HCT116 (cell line): ENCODE measurements around the gene MAEA. TPM values are rescaled to one million over a fixed set of nuclear protein-coding genes. Genes with fewer than 3 reads are reported as not detected.
A peak's percentile ranks its signal among the peaks of the same experiment; 100 is the strongest.

Experiments used
- ATAC-seq: fragments of 200-7000 bp; cut with Tn5 transposase; 2 replicates; pipeline ENCODE4 v1.9.1; 2020; ENCODE audit warnings: mild to moderate bottlenecking, moderate library complexity
- BruUV-seq: library from RNA; stranded (reverse); fragments of 400-500 nt; replicated peaks from 2 replicates; lab custom pipeline; 2021; lab: Mats Ljungman, UMichigan
- CTCF ChIA-PET: fragments of 300-600 bp; sonication (Branson Sonifier 250); formaldehyde crosslinking; loops from one replicate; lab custom pipeline; 2021; ENCODE audit warnings: antibody characterized with exemption; lab: Charles Lee
- POLR2A ChIA-PET: fragments of 300-600, 350-600 bp; sonication (Branson Sonifier 250); formaldehyde crosslinking; loops from one replicate; lab custom pipeline; 2021; ENCODE audit warnings: antibody characterized with exemption; lab: Charles Lee
- RAD21 ChIA-PET, 2 experiments: fragments of 300-600 bp; sonication (Branson Sonifier 250); formaldehyde crosslinking; loops; one replicate each; lab custom pipeline; 2023; ENCODE audit warnings: low total read pairs in 2 of 2; ENCODE audit not compliant: uncharacterized antibody in 2 of 2, unreplicated experiment in 2 of 2, low non-redundant PET in 1 of 2; lab: Charles Lee
- DNase-seq: peaks from one replicate; pipeline ENCODE4 v3.0.0-alpha.2; 2010; ENCODE audit warnings: low read depth, low spot score
- H2AFZ ChIP-seq: fragments of 200-600 bp; shearing (Covaris generic), sonication (generic); 2 replicates; pipeline ENCODE4 v1.6.1; 2017; ENCODE audit warnings: low read depth, mixed run types, mixed read lengths, antibody characterized with exemption, low read length; ENCODE audit not compliant: poor library complexity, severe bottlenecking
- H3K27ac ChIP-seq: 2 replicates; pipeline ENCODE4 v1.5.1; 2012; ENCODE audit warnings: low read depth, low read length
- H3K27me3 ChIP-seq: fragments of 200-600 bp; sonication (generic); 2 replicates; pipeline ENCODE4 v1.6.1; 2016; ENCODE audit warnings: mixed run types, low read length, mixed read lengths; ENCODE audit not compliant: insufficient read depth
- H3K36me3 ChIP-seq, 2 experiments: fragments of 200-500 bp in 1 of 2; fragments of 200-600 bp in 1 of 2; sonication (Bioruptor generic) in 1 of 2; sonication (generic) in 1 of 2; 2 replicates each; pipeline versions ENCODE4 v1.5.1 to v1.6.1; 2014 to 2016; ENCODE audit warnings: low read length in 2 of 2, inconsistent platforms in 1 of 2, mixed read lengths in 1 of 2, mixed run types in 1 of 2; ENCODE audit not compliant: insufficient read depth in 2 of 2, control insufficient read depth in 1 of 2
- H3K4me1 ChIP-seq, 2 experiments: fragments of 200-600 bp in 1 of 2; sonication (generic) in 1 of 2; 2 replicates each; pipeline versions ENCODE4 v1.5.1 to v1.6.1; 2012 to 2017; ENCODE audit warnings: low read length in 2 of 2, inconsistent platforms in 1 of 2, mild to moderate bottlenecking in 1 of 2, mixed read lengths in 1 of 2, mixed run types in 1 of 2, moderate library complexity in 1 of 2; ENCODE audit not compliant: insufficient read depth in 2 of 2, control insufficient read depth in 1 of 2
- H3K4me2 ChIP-seq: fragments of 200-600 bp; sonication (generic); 2 replicates; pipeline ENCODE4 v1.6.1; 2017; ENCODE audit warnings: mixed run types, low read length, mixed read lengths
- H3K4me3 ChIP-seq, 2 experiments: fragments of 200-600 bp in 1 of 2; sonication (generic) in 1 of 2; replicated peaks in 1 of 2; 2 replicates each; pipeline ENCODE4 v1.5.1; 2011 to 2016; ENCODE audit warnings: low read length in 2 of 2, control low read depth in 1 of 2, low read depth in 1 of 2, mild to moderate bottlenecking in 1 of 2, mixed read lengths in 1 of 2, mixed run types in 1 of 2
- H3K79me2 ChIP-seq: fragments of 200-600 bp; sonication (generic); 2 replicates; pipeline ENCODE4 v1.6.1; 2017; ENCODE audit warnings: mild to moderate bottlenecking, mixed run types, low read length, moderate library complexity, mixed read lengths; ENCODE audit not compliant: insufficient read depth
- H3K9ac ChIP-seq: fragments of 200-600 bp; sonication (generic); 2 replicates; pipeline ENCODE4 v1.6.1; 2016; ENCODE audit warnings: low read length, mixed read lengths
- H3K9me2 ChIP-seq: fragments of 200-600 bp; sonication (generic), shearing (Covaris generic); 2 replicates; pipeline ENCODE4 v1.6.1; 2017; ENCODE audit warnings: mixed run types, mild to moderate bottlenecking, moderate library complexity; ENCODE audit not compliant: insufficient read depth
- H3K9me3 ChIP-seq, 2 experiments: fragments of 200-500 bp in 1 of 2; fragments of 200-600 bp in 1 of 2; sonication (Bioruptor generic) in 1 of 2; sonication (generic) in 1 of 2; 2 replicates each; pipeline ENCODE4 v1.6.1; 2014 to 2017; ENCODE audit warnings: low read length in 2 of 2, mixed read lengths in 2 of 2, inconsistent platforms in 1 of 2, low read depth in 1 of 2, mild to moderate bottlenecking in 1 of 2, mixed run types in 1 of 2, moderate library complexity in 1 of 2; ENCODE audit not compliant: control insufficient read depth in 1 of 2, insufficient read depth in 1 of 2
- H4K20me1 ChIP-seq: fragments of 200-600 bp; sonication (generic), shearing (Covaris generic); 2 replicates; pipeline ENCODE4 v1.6.1; 2017; ENCODE audit warnings: mixed run types, mild to moderate bottlenecking, moderate library complexity; ENCODE audit not compliant: insufficient read depth
- CEBPB ChIP-seq: IDR thresholded peaks from 2 replicates; pipeline ENCODE4 v1.6.1; 2012; ENCODE audit warnings: low read depth
- EZH2 ChIP-seq: fragments of 200-600 bp; sonication (generic); IDR thresholded peaks from 2 replicates; pipeline ENCODE4 v1.6.1; 2017; ENCODE audit warnings: antibody characterized with exemption, mixed run types
- EZH2phosphoT487 ChIP-seq: fragments of 200-600 bp; IDR thresholded peaks from 2 replicates; pipeline ENCODE4 v1.6.1; 2018; ENCODE audit warnings: antibody characterized with exemption, borderline replicate concordance
- FOSL1 ChIP-seq: IDR thresholded peaks from 2 replicates; pipeline ENCODE4 v1.6.1; 2012; ENCODE audit warnings: low read depth
- JUND ChIP-seq: IDR thresholded peaks from 2 replicates; pipeline ENCODE4 v1.6.1; 2012
- MAX ChIP-seq: IDR thresholded peaks from 2 replicates; pipeline ENCODE4 v1.6.1; 2012
- POLR2A ChIP-seq: IDR thresholded peaks from 2 replicates; pipeline ENCODE4 v1.7.0; 2011; ENCODE audit warnings: borderline replicate concordance; ENCODE audit not compliant: insufficient read depth, insufficient read length; ENCODE audit errors: extremely low read depth
- POLR2AphosphoS5 ChIP-seq: IDR thresholded peaks from 2 replicates; pipeline ENCODE4 v1.6.1; 2011; ENCODE audit warnings: mild to moderate bottlenecking, low read depth, low read length, moderate library complexity
- SIN3A ChIP-seq: IDR thresholded peaks from 2 replicates; pipeline ENCODE4 v1.6.1; 2012; ENCODE audit warnings: low read depth
- SP1 ChIP-seq: IDR thresholded peaks from 2 replicates; pipeline ENCODE4 v1.6.1; 2012; ENCODE audit warnings: low read depth
- YY1 ChIP-seq: IDR thresholded peaks from 2 replicates; pipeline ENCODE4 v1.6.1; 2011; ENCODE audit warnings: low read length, low read depth, moderate library complexity, mild to moderate bottlenecking; ENCODE audit not compliant: insufficient replicate concordance; ENCODE audit errors: extremely low read depth
- intact Hi-C: fragments of 100-400 bp; cut with micrococcal nuclease; formaldehyde crosslinking; loops from 2 replicates; pipeline ENCODE4 v1.10.0; 2022
- total RNA-seq: library from RNA; stranded (reverse); gene quantifications from one replicate; pipeline ENCODE4 v1.2.1, GENCODE V29; 2021; ENCODE audit not compliant: unreplicated experiment
- TF ChIP-seq, protein P1 (sequence below): IDR thresholded peaks from 2 replicates; pipeline ENCODE4 v1.6.1; 2011; ENCODE audit warnings: mild to moderate bottlenecking, low read length, moderate library complexity; ENCODE audit not compliant: insufficient replicate concordance; ENCODE audit errors: extremely low read depth

The MAEA gene
- total RNA-seq, 1 experiment from 2014 or later = 88.3 TPM

DNA sequence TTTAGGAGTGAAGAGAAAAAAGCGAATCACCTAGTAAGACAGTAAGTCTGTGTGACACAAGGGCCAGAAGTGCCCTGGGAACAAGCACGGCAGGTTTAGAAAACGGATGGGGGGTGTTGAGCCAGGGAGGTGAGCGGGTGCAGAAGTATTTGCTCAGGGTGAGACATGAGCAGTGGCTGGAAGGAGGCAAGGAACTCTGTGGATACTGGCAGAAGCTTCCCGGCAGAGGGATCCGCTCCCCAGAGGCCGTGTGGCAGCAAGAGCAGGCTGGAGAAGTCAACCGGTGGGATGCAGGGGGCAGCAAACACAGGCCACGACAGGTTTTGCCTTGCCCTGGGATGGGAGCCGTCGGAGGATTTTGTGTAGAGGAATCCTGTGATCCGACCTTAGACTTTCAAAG is 55.0 kb downstream of the MAEA start:
- ATAC-seq = no peak
- peak overlapping the region; percentile 90 for H3K4me2 ChIP-seq
- intact Hi-C loops = loop anchor here (5.0 kb wide), 1 partner anchor 57 kb away; the partner anchor contains the start of gene MAEA

More for the DNA sequence above, 55.0 kb downstream of the MAEA start:
- Histone ChIP-seq H3K27me3 (no peaks in the 10 kb centered on the region), H3K9ac (no peak overlapping the region), H3K27ac (peak overlapping the region; percentile 38; the same call in 1 of the 2 replicates), H3K4me1 (peaks cover 5 to 28% of the 10 kb centered on the region in 2 experiments), H3K9me2 (no peaks in the 10 kb centered on the region), H3K9me3 (no peaks in the 10 kb centered on the region), H2AFZ (no peak overlapping the region), H4K20me1 (no peaks in the 10 kb centered on the region), H3K79me2 (peaks cover 25% of the 10 kb centered on the region)
- ChIA-PET POLR2A (interaction anchor here (0.7 kb wide), 1 partner anchor 51 kb away, joined by 5 read pairs; no protein-coding TSS in a partner anchor), CTCF (no interaction called here), RAD21 (no interaction called here)
- no peak for DNase-seq
- no TSS peak for BruUV-seq
- TF ChIP-seq SIN3A (no peak), POLR2AphosphoS5 (no peak), CEBPB (no peak), YY1 (no peak), JUND (no peak), POLR2A (no peak), MAX (no peak), FOSL1 (no peak), SP1 (no peak), EZH2phosphoT487 (no peak), EZH2 (no peak)
- TF ChIP-seq, protein P1, sequence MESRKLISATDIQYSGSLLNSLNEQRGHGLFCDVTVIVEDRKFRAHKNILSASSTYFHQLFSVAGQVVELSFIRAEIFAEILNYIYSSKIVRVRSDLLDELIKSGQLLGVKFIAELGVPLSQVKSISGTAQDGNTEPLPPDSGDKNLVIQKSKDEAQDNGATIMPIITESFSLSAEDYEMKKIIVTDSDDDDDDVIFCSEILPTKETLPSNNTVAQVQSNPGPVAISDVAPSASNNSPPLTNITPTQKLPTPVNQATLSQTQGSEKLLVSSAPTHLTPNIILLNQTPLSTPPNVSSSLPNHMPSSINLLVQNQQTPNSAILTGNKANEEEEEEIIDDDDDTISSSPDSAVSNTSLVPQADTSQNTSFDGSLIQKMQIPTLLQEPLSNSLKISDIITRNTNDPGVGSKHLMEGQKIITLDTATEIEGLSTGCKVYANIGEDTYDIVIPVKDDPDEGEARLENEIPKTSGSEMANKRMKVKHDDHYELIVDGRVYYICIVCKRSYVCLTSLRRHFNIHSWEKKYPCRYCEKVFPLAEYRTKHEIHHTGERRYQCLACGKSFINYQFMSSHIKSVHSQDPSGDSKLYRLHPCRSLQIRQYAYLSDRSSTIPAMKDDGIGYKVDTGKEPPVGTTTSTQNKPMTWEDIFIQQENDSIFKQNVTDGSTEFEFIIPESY = no peak
- TF ChIP-seq, all 23 proteins: peak for 0
- Histone ChIP-seq H3K4me3 (no peak overlapping the region), H3K36me3 (peaks cover 2 to 15% of the 10 kb centered on the region in 2 experiments; a peak in 3 of 4 replicates)
